GM12891 (cell line): ENCODE measurements around the gene GDF7. TPM values are rescaled to one million over a fixed set of nuclear protein-coding genes. Genes with fewer than 3 reads are reported as not detected.
A peak's percentile ranks its signal among the peaks of the same experiment; 100 is the strongest.

Experiments used
- DNase-seq: peaks from one replicate; pipeline ENCODE4 v3.0.0; 2011; ENCODE audit warnings: low spot score; ENCODE audit not compliant: insufficient read length
- FAIRE-seq: peaks from 2 replicates; lab custom pipeline; 2011; peaks lifted over from hg19 to GRCh38; lab: Jason Lieb, UNC
- PAX5 ChIP-seq: IDR thresholded peaks from 2 replicates; pipeline ENCODE4 v1.6.1; 2011; ENCODE audit warnings: low read length, moderate library complexity, mild to moderate bottlenecking; ENCODE audit not compliant: insufficient read depth, severe bottlenecking
- POLR2A ChIP-seq: IDR thresholded peaks from 2 replicates; pipeline ENCODE4 v1.6.1; 2011; ENCODE audit warnings: low read depth, low read length, control low read depth
- POLR2AphosphoS5 ChIP-seq: IDR thresholded peaks from 2 replicates; pipeline ENCODE4 v1.6.1; 2011; ENCODE audit warnings: low read depth, low read length, control low read depth
- POU2F2 ChIP-seq: IDR thresholded peaks from 2 replicates; pipeline ENCODE4 v1.6.1; 2011; ENCODE audit warnings: low read depth, mild to moderate bottlenecking, control low read depth, low read length, moderate library complexity
- SPI1 ChIP-seq: IDR thresholded peaks from 2 replicates; pipeline ENCODE4 v1.6.1; 2011; ENCODE audit warnings: low read depth, low read length, control low read depth
- TAF1 ChIP-seq: IDR thresholded peaks from 2 replicates; pipeline ENCODE4 v1.6.1; 2011; ENCODE audit warnings: low read depth, low read length, control low read depth
- polyA plus RNA-seq: library from polyadenylated mRNA; unstranded; fragments of >200 nt; gene quantifications from one replicate; pipeline ENCODE4 v1.2.1, GENCODE V29; 2012; ENCODE audit warnings: low read depth, missing spikeins, inconsistent platforms; ENCODE audit not compliant: missing spikeins

GDF7 gene
- 0.12 TPM for polyA plus RNA-seq

- DNase-seq (peak; percentile 70), FAIRE-seq (peak; percentile 51)
- TF ChIP-seq POLR2A = no peak
- TF ChIP-seq PAX5 = no peak
- TF ChIP-seq POLR2AphosphoS5 = no peak
- no peak for TF ChIP-seq SPI1
- no peak for TF ChIP-seq TAF1
- TF ChIP-seq POU2F2 = no peak
Observed at GRCh38 chr2:20666304-20667150, at the start of gene GDF7. Gene GDF7 (plus strand): TSS chr2:20667144. CDS start chr2:20667240, 96 bp downstream.

- DNase-seq = no peak
Observed at GRCh38 chr2:20617892-20618467, 49.0 kb upstream of the GDF7 start.

GRCh38 chr2:20618468-20618885, 48.5 kb upstream of the GDF7 start:
- TF ChIP-seq POU2F2 (no peak), POLR2AphosphoS5 (no peak), SPI1 (no peak)
- no peak for DNase-seq

More at GRCh38 chr2:20617892-20618467, 49.0 kb upstream of the GDF7 start:
- TF ChIP-seq POU2F2 = no peak
- TF ChIP-seq POLR2AphosphoS5 = no peak
- TF ChIP-seq PAX5 = no peak
- no peak for TF ChIP-seq TAF1
- TF ChIP-seq SPI1 = no peak
- TF ChIP-seq POLR2A = no peak
- FAIRE-seq = no peak

GRCh38 chr2:20618886-20619521, 47.9 kb upstream of the GDF7 start:
- no peak for TF ChIP-seq PAX5
- no peak for TF ChIP-seq POU2F2
- TF ChIP-seq TAF1 = no peak
- no peak for TF ChIP-seq POLR2A
- no peak for TF ChIP-seq SPI1
- TF ChIP-seq POLR2AphosphoS5 = no peak
- DNase-seq (no peak), FAIRE-seq (no peak)

More at GRCh38 chr2:20618468-20618885, 48.5 kb upstream of the GDF7 start:
- FAIRE-seq = no peak

- FAIRE-seq = no peak
- DNase-seq = no peak
- TF ChIP-seq POLR2AphosphoS5 = no peak
- no peak for TF ChIP-seq TAF1
- TF ChIP-seq POLR2A = no peak
- TF ChIP-seq PAX5 = no peak
- TF ChIP-seq POU2F2 = no peak
- TF ChIP-seq SPI1 = no peak
Observed at GRCh38 chr2:20619624-20620024, 47.3 kb upstream of the GDF7 start.

- FAIRE-seq = no peak
- TF ChIP-seq SPI1 = no peak
- no peak for TF ChIP-seq PAX5
- TF ChIP-seq POU2F2 = no peak
- no peak for TF ChIP-seq TAF1
- no peak for TF ChIP-seq POLR2AphosphoS5
- TF ChIP-seq POLR2A = no peak
- no peak for DNase-seq
Observed at GRCh38 chr2:20620271-20620681, 46.7 kb upstream of the GDF7 start.

GRCh38 chr2:20620696-20621365, 46.1 kb upstream of the GDF7 start:
- DNase-seq (no peak), FAIRE-seq (no peak)
- TF ChIP-seq TAF1 (no peak), POU2F2 (no peak), SPI1 (no peak), PAX5 (no peak), POLR2A (no peak), POLR2AphosphoS5 (no peak)

GRCh38 chr2:20621366-20622295, 45.3 kb upstream of the GDF7 start:
- TF ChIP-seq SPI1 (no peak), POU2F2 (no peak), POLR2AphosphoS5 (no peak), PAX5 (no peak), POLR2A (no peak), TAF1 (no peak)
- FAIRE-seq = no peak
- no peak for DNase-seq
